Body of pancreas (tissue), 4 donors: Measurements from ENCODE around the gene BCS1L.

ENCODE experiments used
- CTCF ChIP-seq, 7 experiments: fragments of 450-650 bp in 4 of 7; fragments of 200-600 bp in 3 of 7; sonication (generic) in 3 of 7; IDR thresholded peaks; one replicate each; pipeline ENCODE4 v1.5.1; 2016 to 2019; ENCODE audit warnings: antibody characterized with exemption in 7 of 7
- POLR2A ChIP-seq, 3 donors: fragments of 450-650 bp; IDR thresholded peaks; one replicate each; pipeline ENCODE4 v1.6.1; 2016; ENCODE audit warnings: antibody characterized with exemption in 3 of 3, mild to moderate bottlenecking in 2 of 3

DNA sequence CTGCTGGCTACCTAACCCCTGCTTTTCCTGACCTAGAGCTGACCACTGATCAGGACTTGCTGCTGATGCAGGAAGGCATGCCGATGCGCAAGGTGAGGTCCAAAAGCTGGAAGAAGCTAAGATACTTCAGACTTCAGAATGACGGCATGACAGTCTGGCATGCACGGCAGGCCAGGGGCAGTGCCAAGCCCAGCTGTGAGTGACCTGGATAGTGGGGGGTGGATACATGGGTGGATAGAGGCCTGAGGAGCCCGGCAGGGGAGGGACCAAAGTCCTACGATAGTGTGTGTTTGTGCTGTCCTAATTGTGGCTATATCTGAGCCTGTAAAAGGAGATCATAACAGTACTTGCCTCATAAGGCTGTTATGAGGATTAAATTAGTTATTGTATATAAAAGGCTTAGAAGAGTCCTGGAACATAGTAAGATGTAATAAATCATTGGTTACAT is 43.6 kb upstream of the BCS1L start:
- no peak for TF ChIP-seq CTCF (IDR thresholded peaks at IDR 0.05)
- TF ChIP-seq POLR2A (IDR thresholded peaks at IDR 0.05): no peak
